HEK293 (cell line): ENCODE data around the gene CCDC110.

Experiments
- CTCF ChIA-PET: fragments of 350-600 bp; formaldehyde crosslinking; extraction: SDS; loops from one replicate; lab custom pipeline; 2021; ENCODE audit warnings: antibody characterized with exemption; lab: Yijun Ruan, JAX
- POLR2A ChIA-PET: fragments of 300-600 bp; formaldehyde crosslinking; extraction: SDS; loops from one replicate; lab custom pipeline; 2020; ENCODE audit warnings: antibody characterized with exemption, inconsistent platforms; lab: Yijun Ruan, JAX
- H3K27ac ChIP-seq: fragments of 200-500 bp; sonication (Bioruptor generic); 2 replicates; pipeline ENCODE4 v1.5.1; 2014; ENCODE audit warnings: low read depth, low read length, control low read depth, inconsistent platforms; ENCODE audit errors: extremely low read depth
- H3K36me3 ChIP-seq, 2 experiments: fragments of 200-500 bp in 1 of 2; sonication (Bioruptor generic) in 1 of 2; 1 replicate in 1 of 2; 2 replicates in 1 of 2; pipeline ENCODE4 v1.5.1; 2014 to 2017; ENCODE audit warnings: inconsistent platforms in 2 of 2, low read length in 2 of 2; ENCODE audit not compliant: control insufficient read depth in 2 of 2, insufficient read depth in 1 of 2
- H3K4me1 ChIP-seq: fragments of 200-500 bp; sonication (Bioruptor generic); 2 replicates; pipeline ENCODE4 v1.5.1; 2014; ENCODE audit warnings: mild to moderate bottlenecking, low read length, inconsistent platforms; ENCODE audit not compliant: control insufficient read depth, insufficient read depth
- H3K4me3 ChIP-seq: 2 replicates; pipeline ENCODE4 v1.5.1; 2011; ENCODE audit warnings: low read depth, mild to moderate bottlenecking, control low read depth, low read length, moderate library complexity
- H3K9me3 ChIP-seq: fragments of 200-500 bp; sonication (Bioruptor generic); 2 replicates; pipeline ENCODE4 v1.5.1; 2014; ENCODE audit warnings: low read depth, low read length, inconsistent platforms; ENCODE audit not compliant: control insufficient read depth, insufficient read depth
- GFI1B ChIP-seq: fragments of 450-650 bp; formaldehyde crosslinking; IDR thresholded peaks from 2 replicates; pipeline ENCODE4 v1.5.1; 2016; ENCODE audit warnings: missing biosample characterization, missing genetic modification characterization
- OVOL3 ChIP-seq: fragments of 450-650 bp; formaldehyde crosslinking; IDR thresholded peaks from 2 replicates; pipeline ENCODE4 v1.5.1; 2016; ENCODE audit warnings: missing biosample characterization, missing genetic modification characterization
- ZEB2 ChIP-seq: fragments of 450-650 bp; formaldehyde crosslinking; IDR thresholded peaks from 2 replicates; pipeline ENCODE4 v1.5.1; 2016; ENCODE audit warnings: missing biosample characterization, missing genetic modification characterization
- ZNF10 ChIP-seq: fragments of 450-650 bp; formaldehyde crosslinking; IDR thresholded peaks from 2 replicates; pipeline ENCODE4 v1.5.1; 2017; ENCODE audit warnings: missing biosample characterization, missing genetic modification characterization
- ZNF140 ChIP-seq: fragments of 450-650 bp; formaldehyde crosslinking; IDR thresholded peaks from 2 replicates; pipeline ENCODE4 v1.5.1; 2016; ENCODE audit warnings: missing biosample characterization, missing genetic modification characterization
- ZNF19 ChIP-seq: fragments of 450-650 bp; formaldehyde crosslinking; IDR thresholded peaks from 2 replicates; pipeline ENCODE4; 2016; ENCODE audit warnings: missing biosample characterization, missing genetic modification characterization, low read depth
- ZNF202 ChIP-seq: fragments of 450-650 bp; formaldehyde crosslinking; IDR thresholded peaks from 2 replicates; pipeline ENCODE4 v1.5.1; 2016; ENCODE audit warnings: missing biosample characterization, missing genetic modification characterization, borderline replicate concordance
- ZNF311 ChIP-seq: fragments of 450-650 bp; formaldehyde crosslinking; IDR thresholded peaks from 2 replicates; pipeline ENCODE4 v1.5.1; 2017; ENCODE audit warnings: missing biosample characterization, missing genetic modification characterization, borderline replicate concordance
- ZNF416 ChIP-seq: fragments of 450-650 bp; formaldehyde crosslinking; IDR thresholded peaks from 2 replicates; pipeline ENCODE4 v1.5.1; 2016; ENCODE audit warnings: missing biosample characterization, missing genetic modification characterization
- ZNF514 ChIP-seq: fragments of 450-650 bp; formaldehyde crosslinking; IDR thresholded peaks from 2 replicates; pipeline ENCODE4 v1.5.1; 2016; ENCODE audit warnings: missing biosample characterization, missing genetic modification characterization
- ZNF530 ChIP-seq: fragments of 450-650 bp; formaldehyde crosslinking; IDR thresholded peaks from 2 replicates; pipeline ENCODE4 v1.5.1; 2016; ENCODE audit warnings: low read depth, missing biosample characterization, missing genetic modification characterization
- ZNF544 ChIP-seq: fragments of 450-650 bp; formaldehyde crosslinking; IDR thresholded peaks from 2 replicates; pipeline ENCODE4 v1.5.0; 2017; ENCODE audit warnings: missing biosample characterization, missing genetic modification characterization
- ZNF654 ChIP-seq: fragments of 450-650 bp; formaldehyde crosslinking; IDR thresholded peaks from 2 replicates; pipeline ENCODE4 v1.5.1; 2016; ENCODE audit warnings: low read depth, missing biosample characterization, missing genetic modification characterization
- ZNF670 ChIP-seq: fragments of 450-650 bp; formaldehyde crosslinking; IDR thresholded peaks from 2 replicates; pipeline ENCODE4 v1.5.1; 2016; ENCODE audit warnings: missing biosample characterization, missing genetic modification characterization, low read depth
- ZNF701 ChIP-seq: fragments of 450-650 bp; formaldehyde crosslinking; IDR thresholded peaks from 2 replicates; pipeline ENCODE4 v1.5.1; 2016; ENCODE audit warnings: missing biosample characterization, missing genetic modification characterization
- ZNF747 ChIP-seq: fragments of 450-650 bp; formaldehyde crosslinking; IDR thresholded peaks from 2 replicates; pipeline ENCODE4 v1.5.1; 2016; ENCODE audit warnings: missing biosample characterization, missing genetic modification characterization
- TF ChIP-seq, protein P1 (sequence below): fragments of 450-650 bp; formaldehyde crosslinking; IDR thresholded peaks from 2 replicates; pipeline ENCODE4 v1.5.1; 2016; ENCODE audit warnings: missing biosample characterization, missing genetic modification characterization
- TF ChIP-seq, protein P2 (sequence below): fragments of 450-650 bp; formaldehyde crosslinking; IDR thresholded peaks from 2 replicates; pipeline ENCODE4 v1.5.1; 2016; ENCODE audit warnings: missing biosample characterization, missing genetic modification characterization
- TF ChIP-seq, protein P3 (sequence below): fragments of 450-650 bp; formaldehyde crosslinking; IDR thresholded peaks from 2 replicates; pipeline ENCODE4 v1.5.1; 2016; ENCODE audit warnings: missing biosample characterization, missing genetic modification characterization
- TF ChIP-seq, protein P4 (sequence below): fragments of 450-650 bp; formaldehyde crosslinking; conservative IDR thresholded peaks from 2 replicates; pipeline ENCODE4 v1.5.1; 2016; ENCODE audit warnings: low read depth, missing biosample characterization, missing genetic modification characterization

CCDC110 gene

DNA sequence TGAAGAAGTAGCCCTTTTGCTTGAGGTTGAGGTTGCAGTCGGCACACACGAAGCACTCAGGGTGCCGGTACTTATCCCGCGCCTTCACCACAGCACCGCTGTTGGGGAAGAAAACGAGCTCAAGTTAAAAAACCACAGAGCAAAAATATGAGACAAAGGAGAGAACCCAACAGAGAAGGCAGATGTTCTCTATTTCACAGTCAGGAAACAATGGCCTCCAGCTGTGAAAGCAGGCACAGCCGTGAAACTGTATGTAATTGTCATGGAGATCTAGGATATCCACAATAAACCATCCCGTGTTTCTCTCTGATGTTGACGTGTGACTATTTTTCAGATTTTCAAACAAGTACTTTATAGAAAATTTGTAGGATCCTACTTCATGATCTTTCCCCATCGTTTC lies 30.9 kb upstream of the CCDC110 start:
- peaks cover 0 to 16% of the 10 kb centered on the region in 2 experiments; a peak in 1 of 3 replicates for H3K36me3 ChIP-seq
- POLR2A ChIA-PET, result interaction anchor here (0.7 kb wide), 1 partner anchor 33 kb away, joined by 3 read pairs; the partner anchor contains the start of gene PDLIM3
- TF ChIP-seq ZNF544 (tag by site-specific recombination) (no peak), ZNF416 (tag by site-specific recombination) (no peak), ZNF514 (tag by site-specific recombination) (no peak), ZNF10 (tag by site-specific recombination) (no peak), ZNF701 (tag by site-specific recombination) (no peak), ZNF311 (no peak), ZEB2 (tag by site-specific recombination) (no peak), ZNF670 (tag by site-specific recombination) (no peak), GFI1B (tag by site-specific recombination) (no peak), ZNF19 (tag by site-specific recombination) (no peak), ZNF654 (tag by site-specific recombination) (no peak), ZNF202 (tag by site-specific recombination) (no peak), OVOL3 (no peak), ZNF140 (tag by site-specific recombination) (no peak), ZNF747 (tag by site-specific recombination) (no peak), ZNF530 (tag by site-specific recombination) (no peak)
- TF ChIP-seq, protein P1, sequence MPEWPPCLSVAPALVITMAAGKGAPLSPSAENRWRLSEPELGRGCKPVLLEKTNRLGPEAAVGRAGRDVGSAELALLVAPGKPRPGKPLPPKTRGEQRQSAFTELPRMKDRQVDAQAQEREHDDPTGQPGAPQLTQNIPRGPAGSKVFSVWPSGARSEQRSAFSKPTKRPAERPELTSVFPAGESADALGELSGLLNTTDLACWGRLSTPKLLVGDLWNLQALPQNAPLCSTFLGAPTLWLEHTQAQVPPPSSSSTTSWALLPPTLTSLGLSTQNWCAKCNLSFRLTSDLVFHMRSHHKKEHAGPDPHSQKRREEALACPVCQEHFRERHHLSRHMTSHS, result no peak
- TF ChIP-seq, protein P2, sequence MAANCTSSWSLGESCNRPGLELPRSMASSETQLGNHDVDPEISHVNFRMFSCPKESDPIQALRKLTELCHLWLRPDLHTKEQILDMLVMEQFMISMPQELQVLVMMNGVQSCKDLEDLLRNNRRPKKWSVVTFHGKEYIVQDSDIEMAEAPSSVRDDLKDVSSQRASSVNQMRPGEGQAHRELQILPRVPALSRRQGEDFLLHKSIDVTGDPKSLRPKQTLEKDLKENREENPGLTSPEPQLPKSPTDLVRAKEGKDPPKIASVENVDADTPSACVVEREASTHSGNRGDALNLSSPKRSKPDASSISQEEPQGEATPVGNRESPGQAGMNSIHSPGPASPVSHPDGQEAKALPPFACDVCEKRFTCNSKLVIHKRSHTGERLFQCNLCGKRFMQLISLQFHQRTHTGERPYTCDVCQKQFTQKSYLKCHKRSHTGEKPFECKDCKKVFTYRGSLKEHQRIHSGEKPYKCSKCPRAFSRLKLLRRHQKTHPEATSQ (tag by site-specific recombination), result no peak
- TF ChIP-seq, protein P3, sequence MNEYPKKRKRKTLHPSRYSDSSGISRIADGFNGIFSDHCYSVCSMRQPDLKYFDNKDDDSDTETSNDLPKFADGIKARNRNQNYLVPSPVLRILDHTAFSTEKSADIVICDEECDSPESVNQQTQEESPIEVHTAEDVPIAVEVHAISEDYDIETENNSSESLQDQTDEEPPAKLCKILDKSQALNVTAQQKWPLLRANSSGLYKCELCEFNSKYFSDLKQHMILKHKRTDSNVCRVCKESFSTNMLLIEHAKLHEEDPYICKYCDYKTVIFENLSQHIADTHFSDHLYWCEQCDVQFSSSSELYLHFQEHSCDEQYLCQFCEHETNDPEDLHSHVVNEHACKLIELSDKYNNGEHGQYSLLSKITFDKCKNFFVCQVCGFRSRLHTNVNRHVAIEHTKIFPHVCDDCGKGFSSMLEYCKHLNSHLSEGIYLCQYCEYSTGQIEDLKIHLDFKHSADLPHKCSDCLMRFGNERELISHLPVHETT, result no peak
- TF ChIP-seq, protein P4, sequence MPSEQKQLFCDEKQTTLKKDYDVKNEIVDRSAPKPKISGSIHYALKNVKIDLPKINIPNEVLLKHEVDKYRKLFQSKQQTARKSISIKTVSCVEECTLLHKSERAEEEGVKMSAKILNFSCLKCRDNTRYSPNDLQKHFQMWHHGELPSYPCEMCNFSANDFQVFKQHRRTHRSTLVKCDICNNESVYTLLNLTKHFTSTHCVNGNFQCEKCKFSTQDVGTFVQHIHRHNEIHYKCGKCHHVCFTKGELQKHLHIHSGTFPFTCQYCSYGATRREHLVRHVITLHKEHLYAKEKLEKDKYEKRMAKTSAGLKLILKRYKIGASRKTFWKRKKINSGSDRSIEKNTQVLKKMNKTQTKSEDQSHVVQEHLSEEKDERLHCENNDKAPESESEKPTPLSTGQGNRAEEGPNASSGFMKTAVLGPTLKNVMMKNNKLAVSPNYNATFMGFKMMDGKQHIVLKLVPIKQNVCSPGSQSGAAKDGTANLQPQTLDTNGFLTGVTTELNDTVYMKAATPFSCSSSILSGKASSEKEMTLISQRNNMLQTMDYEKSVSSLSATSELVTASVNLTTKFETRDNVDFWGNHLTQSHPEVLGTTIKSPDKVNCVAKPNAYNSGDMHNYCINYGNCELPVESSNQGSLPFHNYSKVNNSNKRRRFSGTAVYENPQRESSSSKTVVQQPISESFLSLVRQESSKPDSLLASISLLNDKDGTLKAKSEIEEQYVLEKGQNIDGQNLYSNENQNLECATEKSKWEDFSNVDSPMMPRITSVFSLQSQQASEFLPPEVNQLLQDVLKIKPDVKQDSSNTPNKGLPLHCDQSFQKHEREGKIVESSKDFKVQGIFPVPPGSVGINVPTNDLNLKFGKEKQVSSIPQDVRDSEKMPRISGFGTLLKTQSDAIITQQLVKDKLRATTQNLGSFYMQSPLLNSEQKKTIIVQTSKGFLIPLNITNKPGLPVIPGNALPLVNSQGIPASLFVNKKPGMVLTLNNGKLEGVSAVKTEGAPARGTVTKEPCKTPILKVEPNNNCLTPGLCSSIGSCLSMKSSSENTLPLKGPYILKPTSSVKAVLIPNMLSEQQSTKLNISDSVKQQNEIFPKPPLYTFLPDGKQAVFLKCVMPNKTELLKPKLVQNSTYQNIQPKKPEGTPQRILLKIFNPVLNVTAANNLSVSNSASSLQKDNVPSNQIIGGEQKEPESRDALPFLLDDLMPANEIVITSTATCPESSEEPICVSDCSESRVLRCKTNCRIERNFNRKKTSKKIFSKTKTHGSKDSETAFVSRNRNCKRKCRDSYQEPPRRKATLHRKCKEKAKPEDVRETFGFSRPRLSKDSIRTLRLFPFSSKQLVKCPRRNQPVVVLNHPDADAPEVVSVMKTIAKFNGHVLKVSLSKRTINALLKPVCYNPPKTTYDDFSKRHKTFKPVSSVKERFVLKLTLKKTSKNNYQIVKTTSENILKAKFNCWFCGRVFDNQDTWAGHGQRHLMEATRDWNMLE (tag by site-specific recombination), result no peak
- no peaks in the 10 kb centered on the region for H3K9me3 ChIP-seq
- H3K27ac ChIP-seq, result no peak overlapping the region
- H3K4me3 ChIP-seq, result no peak overlapping the region
- CTCF ChIA-PET, result no interaction called here
- H3K4me1 ChIP-seq, result 0 out of 2 replicates have a peak, but pooled peaks cover 2% of the 10 kb centered on the region
